NCI-H2171 treated with DMSO at 0.1 percent for 48 hours (cell line): ENCODE data around the gene CPNE7.
A peak's percentile ranks its signal among the peaks of the same experiment; 100 is the strongest.
"Not testable (repeated sequence)": the region's sequence is repeated elsewhere in the genome, so short reads cannot be mapped to it uniquely, and the experiment has no call there.

Experiments
- DNase-seq: peaks from one replicate; lab custom pipeline; 2025; lab: John Stamatoyannopoulos, UW

Gene CPNE7

GRCh38 chr16:89583197-89583894, 7.8 kb downstream of the CPNE7 start:
- no peak for DNase-seq

- DNase-seq = no peak
Observed at GRCh38 chr16:89583895-89584644, 8.5 kb downstream of the CPNE7 start.

- no peak for DNase-seq
Observed at GRCh38 chr16:89584768-89585549, 9.4 kb downstream of the CPNE7 start.

- DNase-seq = no peak
Observed at GRCh38 chr16:89586218-89586617, 10.7 kb downstream of the CPNE7 start.

GRCh38 chr16:89586853-89587252, 11.3 kb downstream of the CPNE7 start:
- DNase-seq = no peak

- DNase-seq = not testable (repeated sequence)
Observed at GRCh38 chr16:89587676-89588075, 12.1 kb downstream of the CPNE7 start.

- no peak for DNase-seq
Observed at GRCh38 chr16:89588413-89589109, 13.0 kb downstream of the CPNE7 start.

GRCh38 chr16:89589241-89589926, 13.8 kb downstream of the CPNE7 start:
- DNase-seq = no peak

GRCh38 chr16:89593841-89594240, 18.3 kb downstream of the CPNE7 start:
- DNase-seq = no peak

- no peak for DNase-seq
Observed at GRCh38 chr16:89595330-89596060, 19.9 kb downstream of the CPNE7 start.

- DNase-seq = no peak
Observed at GRCh38 chr16:89596061-89596689, 20.6 kb downstream of the CPNE7 start.

GRCh38 chr16:89596957-89597649, 21.5 kb downstream of the CPNE7 start:
- no peak for DNase-seq

- DNase-seq = no peak
Observed at GRCh38 chr16:89598199-89598598, 22.6 kb downstream of the CPNE7 start.

- no peak for DNase-seq
Observed at GRCh38 chr16:89599451-89599858, 23.9 kb downstream of the CPNE7 start.

GRCh38 chr16:89599902-89600301, 24.3 kb downstream of the CPNE7 start:
- DNase-seq = no peak

GRCh38 chr16:89600427-89600826, 24.9 kb downstream of the CPNE7 start:
- no peak for DNase-seq

GRCh38 chr16:89600956-89601355, 25.4 kb downstream of the CPNE7 start:
- DNase-seq = no peak

GRCh38 chr16:89601906-89602272, 26.3 kb downstream of the CPNE7 start:
- no peak for DNase-seq

- DNase-seq = peak; percentile 73
Observed at GRCh38 chr16:89602273-89602951, 26.9 kb downstream of the CPNE7 start.
